ENCODE data around the gene SCGB1C1. TPM values are rescaled to one million over a fixed set of nuclear protein-coding genes. Genes with fewer than 3 reads are reported as not detected.
"Not testable (repeated sequence)": the region's sequence is repeated elsewhere in the genome, so short reads cannot be mapped to it uniquely, and the experiment has no call there.

SCGB1C1 gene
- total RNA-seq (2014; rRNA removed; shearing (Covaris generic)): not detected in 2 replicates

DNA sequence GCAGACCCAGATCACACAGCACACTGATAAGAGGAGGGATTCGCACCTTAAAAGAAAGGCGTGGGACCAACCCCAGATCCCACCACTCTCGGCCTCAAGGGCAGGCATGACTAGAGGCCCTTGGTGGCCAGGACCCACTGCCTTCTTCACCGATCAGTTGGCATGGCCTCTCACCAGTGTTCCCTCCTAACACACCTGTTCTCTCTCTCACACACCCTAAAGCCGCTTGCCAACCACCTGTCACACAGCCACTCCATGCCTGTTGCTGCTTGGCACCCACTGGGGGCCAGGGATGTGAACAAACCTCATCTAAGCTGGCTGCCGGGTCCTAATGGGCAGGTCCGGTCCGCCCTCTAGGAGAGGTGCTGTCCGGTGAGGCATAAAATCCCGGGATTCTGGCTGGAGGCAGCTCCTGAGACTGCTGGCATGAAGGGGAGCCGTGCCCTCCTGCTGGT, at the start of gene SCGB1C1:
Gene SCGB1C1, plus strand, starts transcription at position 405 of the 455 bp plus-strand sequence. Its CDS starts 22 bp downstream, at position 427.
- not testable (repeated sequence) for DNase-seq (ENCODE audit: low read depth)

DNA sequence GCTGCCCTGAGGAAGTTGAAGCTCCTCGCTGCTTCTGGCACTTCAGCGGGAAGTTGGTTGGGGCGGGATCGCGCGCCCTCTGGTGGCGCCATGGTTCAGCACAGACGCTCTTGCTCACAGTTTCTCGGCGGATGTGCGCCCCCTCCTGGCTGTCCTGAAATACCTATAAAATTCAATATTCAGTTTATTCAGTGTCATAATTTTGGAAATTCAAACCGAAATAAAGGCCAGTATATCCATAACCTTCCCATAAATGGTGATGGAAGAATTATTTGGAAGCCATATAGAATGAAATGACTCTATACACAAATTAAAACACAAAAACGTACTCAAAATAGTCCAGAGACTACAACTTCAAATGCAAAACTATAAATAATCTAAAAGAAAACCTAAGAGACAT, 12.6 kb upstream of the SCGB1C1 start:
- not testable (repeated sequence) for DNase-seq (ENCODE audit: low read depth)

DNA sequence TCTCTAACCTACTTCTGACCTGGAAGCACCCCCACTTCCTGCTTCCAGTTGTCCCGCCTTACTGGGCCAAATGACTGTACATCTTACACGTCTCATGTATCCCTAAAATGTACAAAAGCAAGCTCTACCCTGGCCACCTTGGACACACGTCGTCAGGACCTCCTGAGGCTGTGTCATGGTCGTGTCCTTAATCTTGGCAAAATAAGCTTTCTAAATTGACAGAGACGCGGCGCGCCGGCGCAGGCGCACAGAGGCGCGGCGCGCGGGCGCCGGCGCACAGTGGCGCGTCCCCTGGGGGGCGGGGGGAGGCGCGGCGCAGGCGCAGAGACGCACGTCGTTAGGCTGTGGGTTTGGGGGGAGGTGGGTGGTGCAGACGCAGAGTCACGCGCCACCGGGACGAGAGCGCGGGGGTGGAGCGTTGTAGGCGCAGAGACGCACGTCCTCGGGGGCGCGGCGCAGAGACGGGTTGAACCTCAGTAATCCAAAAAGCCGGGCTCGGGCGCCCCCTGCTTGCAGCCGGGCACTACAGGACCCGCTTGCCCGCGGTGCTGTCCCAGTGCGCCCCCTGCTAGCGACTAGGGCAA, 3.6 kb upstream of the SCGB1C1 start:
- DNase-seq (ENCODE audit: low read depth): not testable (repeated sequence)

DNA sequence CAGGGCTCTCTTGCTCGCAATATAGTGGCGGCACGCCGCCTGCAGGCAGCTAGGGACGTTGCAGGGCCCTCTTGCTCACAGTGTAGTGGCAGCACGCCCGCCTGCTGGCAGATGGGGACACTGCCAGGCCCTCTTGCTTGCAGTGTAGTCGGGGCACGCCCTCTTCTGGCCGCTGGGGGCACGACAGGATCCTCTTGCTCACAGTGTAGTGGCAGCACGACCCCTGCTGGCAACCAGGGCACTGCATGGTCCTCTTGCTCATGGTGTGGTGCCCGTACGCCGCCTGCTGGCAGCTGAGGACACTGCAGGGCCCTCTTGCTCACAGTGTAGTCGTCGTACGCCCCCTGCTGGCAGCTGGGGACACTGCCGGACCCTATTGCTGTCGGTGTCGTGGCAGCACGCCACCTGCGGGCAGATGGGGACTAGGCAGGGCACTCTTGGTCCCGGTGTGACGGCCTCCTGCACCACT, 3.0 kb upstream of the SCGB1C1 start:
- DNase-seq (ENCODE audit: low read depth): not testable (repeated sequence)

DNA sequence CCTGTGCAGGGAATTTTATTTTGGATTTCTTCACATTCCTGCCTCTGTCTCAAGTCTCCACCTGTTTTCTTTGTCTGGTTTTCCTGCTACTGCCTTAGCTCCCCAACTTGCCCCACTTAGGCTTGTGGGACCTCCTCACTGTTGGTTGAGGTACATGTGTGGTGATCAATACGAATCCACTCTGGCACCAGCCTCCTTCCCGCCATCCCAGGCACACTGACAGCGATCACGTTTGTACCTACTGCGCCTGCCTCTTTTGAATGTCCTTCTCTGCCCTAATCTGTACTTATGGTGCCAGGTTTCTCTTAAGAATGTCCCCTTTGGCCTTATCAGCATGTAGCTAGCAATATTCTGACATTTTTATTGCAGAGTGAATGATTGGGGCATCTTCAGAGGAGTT, 2.3 kb upstream of the SCGB1C1 start:
- not testable (repeated sequence) for DNase-seq (ENCODE audit: low read depth)

DNA sequence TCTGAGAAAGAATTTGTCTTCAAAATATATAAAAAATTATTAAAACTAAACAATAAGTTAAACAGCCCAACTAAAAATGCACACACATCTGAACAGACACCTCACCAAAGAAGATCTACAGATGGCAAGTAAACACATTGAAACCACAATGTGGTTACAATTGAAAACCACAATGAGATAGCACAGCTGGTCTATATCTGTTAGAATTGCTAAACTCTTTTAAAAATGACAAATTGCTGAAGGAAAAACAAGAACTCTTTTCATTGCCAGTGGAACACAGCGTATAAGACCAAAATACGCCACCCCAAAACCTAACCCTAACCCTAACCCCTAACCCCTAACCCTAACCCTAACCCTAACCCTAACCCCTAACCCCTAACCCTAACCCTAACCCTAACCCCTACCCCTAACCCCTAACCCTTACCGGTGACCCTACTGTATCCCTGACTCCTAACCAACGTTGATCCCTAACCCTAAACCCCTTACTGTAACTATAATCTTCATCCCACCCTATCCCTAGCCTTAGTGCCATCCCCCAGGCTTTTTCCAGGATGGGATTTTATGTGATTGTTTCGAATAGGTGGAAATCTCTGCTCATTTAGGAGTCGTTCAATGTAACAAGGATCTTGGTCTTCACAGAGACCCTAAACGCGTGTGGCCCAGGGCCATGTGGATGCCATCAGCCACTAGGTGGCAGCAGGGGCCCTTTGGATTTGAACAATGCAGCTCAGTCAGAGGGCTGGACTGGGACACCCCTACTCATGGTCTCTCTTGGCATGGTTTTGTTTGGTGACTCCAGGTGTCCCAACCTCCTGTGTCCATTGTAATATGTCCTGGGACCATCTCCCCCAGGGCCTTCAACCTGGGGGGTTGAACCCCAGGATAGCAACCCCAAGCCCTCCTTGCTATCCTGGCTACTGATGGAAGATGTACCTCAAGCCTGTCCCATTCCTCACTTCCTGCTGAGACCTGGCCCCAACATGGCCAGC, 1.1 kb upstream of the SCGB1C1 start:
- DNase-seq (ENCODE audit: low read depth): not testable (repeated sequence)

DNA sequence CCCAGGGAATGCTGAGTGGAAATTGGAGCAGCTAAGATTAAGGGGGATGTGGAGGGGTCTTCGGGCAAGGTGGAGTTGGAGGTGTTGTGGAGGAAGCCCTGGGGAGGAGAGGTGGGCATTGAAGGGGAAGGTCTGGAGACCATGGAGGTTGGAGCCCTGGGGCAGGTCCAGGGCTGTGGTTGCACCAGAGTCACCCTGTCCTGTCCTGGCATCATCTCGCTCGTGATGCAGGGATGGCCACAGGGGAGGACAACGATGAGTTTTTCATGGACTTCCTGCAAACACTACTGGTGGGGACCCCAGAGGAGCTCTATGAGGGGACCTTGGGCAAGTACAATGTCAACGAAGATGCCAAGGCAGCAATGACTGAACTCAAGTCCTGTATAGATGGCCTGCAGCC, 603 bp downstream of the SCGB1C1 start:
- not testable (repeated sequence) for DNase-seq (ENCODE audit: low read depth)

DNA sequence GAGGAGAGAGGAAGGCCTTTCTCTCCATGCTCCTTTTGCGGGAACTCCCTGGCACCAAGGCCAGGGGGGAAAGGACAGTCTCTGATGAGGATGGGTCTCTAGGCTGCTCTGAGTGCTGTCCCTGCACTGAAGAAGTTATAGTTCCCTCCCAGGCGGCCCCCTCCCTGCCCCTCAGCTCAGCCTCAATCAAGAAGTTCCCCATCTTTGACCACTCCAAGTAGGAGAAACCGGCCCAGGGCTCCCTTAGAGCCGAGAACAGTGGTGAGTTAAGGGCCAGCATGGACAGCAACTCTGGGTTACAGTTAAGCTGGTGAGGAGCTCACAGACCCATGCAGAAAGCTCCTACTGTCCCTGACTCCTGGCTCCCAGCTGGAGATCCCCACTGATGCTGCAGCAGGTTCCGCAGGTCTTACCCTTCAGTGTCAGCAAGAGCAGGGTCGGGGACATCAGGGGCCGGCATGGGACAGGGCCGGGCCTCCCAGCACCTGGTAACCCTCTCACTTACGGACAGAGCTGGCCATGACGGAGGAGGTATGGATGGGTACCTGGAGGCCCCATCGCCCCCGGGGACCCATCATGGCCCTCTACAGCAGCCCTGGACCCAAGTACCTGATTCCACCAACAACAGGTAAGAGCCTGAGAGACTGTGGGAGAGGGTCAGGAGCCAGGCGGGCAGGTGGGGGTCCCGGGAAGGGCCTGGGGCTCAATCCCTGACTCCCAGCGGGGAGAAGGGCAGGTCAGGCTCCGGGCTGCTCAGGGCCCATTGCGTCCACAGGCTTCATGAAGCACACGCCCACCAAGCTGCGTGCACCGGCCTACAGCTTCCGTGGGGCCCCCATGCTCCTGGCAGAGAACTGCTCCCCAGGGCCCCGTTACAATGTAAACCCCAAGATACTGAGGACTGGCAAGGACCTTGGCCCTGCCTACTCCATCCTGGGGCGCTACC, 4.2 kb downstream of the SCGB1C1 start:
- no peak for DNase-seq (ENCODE audit: low read depth)

DNA sequence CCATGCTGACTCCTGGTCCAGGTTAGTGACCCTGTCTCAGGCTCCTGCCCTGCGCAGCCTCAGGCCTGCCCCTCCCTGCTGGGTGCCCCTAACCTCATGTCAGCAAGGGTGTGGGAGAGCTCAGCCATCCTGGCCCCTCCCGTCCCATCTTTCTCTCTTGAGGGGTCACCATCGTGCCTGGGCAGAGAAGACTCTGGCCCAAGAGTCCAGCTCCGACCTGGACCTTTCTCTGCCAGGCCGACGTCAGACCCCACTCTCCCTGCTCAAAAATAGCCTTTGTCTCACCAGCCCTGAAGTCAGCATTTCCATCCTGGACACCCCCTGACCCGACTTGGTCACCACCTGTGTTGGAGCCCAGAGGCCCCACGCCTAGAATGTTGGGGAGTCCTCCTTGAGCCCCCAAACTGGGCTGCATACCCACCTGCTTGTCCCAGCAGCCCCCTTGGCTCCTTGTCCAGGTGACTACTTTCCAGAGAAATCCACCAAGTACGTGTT, 4.9 kb downstream of the SCGB1C1 start:
- no peak for DNase-seq (ENCODE audit: low read depth)

DNA sequence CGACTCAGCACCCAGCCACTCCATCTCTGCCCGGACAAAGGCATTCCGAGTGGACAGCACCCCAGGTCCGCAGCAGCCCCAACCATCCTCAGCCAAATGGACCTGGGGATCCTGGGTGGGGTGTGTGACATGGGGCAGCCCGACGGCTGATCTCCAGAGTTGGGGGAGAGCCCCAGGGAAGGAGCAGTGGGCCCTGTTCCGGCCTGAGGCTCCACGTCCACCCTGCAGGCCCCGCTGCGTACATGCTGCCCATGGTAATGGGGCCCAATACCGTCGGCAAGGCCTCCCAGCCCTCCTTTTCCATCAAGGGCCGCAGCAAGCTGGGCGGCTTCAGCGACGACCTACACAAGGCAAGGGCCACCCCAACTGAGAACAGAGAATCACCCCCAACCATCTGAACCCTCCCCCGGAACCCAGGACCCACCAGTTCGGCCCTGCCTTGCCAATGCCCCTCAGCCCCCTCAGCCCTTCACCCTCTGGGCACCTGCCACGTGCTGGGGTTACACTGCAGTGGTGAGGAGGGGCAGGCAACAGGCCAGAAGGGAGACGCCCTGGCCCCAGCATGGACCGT, 5.4 kb downstream of the SCGB1C1 start:
- no peak for DNase-seq (ENCODE audit: low read depth)

DNA sequence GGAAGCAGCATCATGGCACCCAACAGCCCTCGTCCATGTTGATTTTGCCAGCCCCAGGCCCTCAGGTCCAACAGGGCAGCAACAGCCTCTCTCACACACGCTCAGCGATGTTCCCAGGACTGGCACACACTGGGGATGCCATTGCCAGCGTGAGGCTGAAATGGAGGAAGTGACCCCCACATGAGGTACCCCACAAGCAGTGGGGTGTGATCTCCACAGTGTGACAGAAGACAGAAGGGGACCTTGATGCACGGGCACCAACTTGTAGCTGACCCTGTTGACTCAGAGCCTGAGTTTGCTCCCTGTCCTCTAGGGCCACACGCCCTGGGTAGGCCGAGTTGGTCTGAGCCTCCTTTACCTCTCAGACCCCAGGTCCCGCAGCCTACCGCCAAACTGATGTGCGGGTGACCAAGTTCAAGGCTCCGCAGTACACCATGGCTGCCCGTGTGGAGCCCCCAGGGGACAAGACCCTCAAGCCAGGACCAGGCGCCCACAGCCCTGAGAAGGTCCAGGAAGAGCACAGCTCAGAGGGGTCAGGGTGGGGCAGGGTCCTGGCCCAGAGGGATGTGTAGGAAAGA, 6.2 kb downstream of the SCGB1C1 start:
- DNase-seq (ENCODE audit: low read depth): no peak

DNA sequence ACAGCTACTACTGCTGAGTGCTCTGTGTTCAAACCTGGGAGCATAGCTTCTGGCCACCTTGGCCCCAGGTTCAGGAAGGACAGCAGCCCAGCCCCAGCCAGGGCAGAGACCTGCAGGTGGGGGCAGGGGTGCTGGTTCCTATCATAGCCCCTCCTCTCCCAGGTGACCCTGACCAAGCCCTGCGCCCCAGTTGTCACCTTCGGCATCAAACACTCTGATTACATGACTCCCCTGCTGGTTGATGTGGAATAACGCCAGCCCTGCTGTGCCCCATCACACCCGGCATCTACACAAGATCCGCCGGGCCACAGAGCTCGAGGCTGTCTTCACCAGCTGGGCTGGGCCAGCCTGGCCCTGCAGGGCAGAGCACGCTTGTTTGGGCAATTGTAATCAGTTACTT, 6.9 kb downstream of the SCGB1C1 start:
- DNase-seq (ENCODE audit: low read depth): no peak

DNA sequence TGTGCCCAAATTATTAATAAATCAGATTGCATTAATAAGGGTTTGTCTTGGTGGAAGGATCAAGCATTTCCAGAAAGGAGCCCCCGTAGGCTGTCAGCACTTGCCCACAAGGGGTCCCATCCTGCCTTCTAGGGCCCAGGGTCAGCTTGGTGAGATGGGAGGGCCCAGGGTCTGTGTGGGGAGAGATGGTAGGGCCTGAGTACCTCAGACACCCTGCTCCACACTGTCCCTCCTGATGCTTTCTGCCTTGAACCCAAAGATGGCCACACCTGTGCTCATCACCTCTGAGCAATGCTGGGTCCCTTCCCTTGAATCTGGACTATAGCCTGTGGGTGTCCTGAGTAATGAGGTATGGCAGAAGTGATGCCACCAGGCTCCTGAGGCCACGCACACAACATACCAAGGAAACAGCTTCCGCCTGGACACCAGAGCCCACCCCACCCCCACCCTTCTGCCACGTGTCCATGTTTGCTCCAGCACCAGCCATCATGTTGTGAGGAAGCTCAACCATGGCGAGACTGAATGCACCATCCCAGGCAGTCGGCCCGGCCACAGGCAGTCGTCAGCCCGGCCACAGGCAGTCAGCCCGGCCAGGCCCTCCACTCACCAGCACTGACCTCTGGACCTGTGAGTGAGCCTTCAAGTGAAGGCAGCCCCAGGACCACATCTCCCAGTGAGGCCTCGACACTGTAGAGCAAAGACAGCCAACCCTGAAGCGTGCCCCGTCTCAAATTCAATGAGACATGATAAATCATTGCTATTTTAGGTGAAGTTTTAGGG, 7.5 kb downstream of the SCGB1C1 start:
- DNase-seq (ENCODE audit: low read depth): no peak

DNA sequence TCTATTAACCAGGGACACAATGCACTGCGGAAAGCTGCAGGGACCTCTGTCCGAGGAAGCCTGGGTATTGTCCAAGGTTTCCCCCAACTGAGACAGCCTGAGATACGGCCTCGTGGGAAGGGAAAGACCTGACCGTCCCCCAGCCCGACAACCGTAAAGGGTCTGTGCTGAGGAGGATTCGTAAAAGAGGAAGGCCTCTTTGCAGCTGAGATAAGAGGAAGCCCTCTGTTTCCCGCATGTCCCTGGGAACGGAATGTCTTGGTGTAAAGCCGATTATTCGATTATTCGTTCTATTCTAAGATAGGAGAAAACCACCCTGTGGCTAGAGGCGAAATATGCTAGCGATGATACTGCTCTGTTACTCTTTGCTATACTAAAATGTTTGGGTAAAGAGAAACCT, 9.1 kb downstream of the SCGB1C1 start:
- no peak for DNase-seq (ENCODE audit: low read depth)

DNA sequence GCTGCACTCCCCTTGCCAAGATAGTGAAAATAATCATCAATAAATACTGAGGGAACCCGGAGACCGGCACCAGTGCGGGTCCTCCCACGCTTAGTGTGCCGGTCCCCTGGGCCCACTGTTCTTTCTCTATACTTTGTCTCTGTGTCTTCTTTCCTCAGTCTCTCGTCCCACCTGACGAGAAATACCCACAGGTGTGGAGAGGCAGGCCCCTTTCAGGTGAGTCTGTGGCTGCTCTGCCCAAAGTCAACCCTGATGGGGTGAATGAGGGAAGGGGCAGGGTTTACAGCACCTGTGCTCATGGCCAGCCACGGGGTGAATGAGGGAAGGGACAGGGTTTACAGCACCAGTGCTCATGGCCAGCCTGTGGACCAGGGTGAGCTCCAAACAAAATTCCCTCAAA, 9.6 kb downstream of the SCGB1C1 start:
- no peak for DNase-seq (ENCODE audit: low read depth)

DNA sequence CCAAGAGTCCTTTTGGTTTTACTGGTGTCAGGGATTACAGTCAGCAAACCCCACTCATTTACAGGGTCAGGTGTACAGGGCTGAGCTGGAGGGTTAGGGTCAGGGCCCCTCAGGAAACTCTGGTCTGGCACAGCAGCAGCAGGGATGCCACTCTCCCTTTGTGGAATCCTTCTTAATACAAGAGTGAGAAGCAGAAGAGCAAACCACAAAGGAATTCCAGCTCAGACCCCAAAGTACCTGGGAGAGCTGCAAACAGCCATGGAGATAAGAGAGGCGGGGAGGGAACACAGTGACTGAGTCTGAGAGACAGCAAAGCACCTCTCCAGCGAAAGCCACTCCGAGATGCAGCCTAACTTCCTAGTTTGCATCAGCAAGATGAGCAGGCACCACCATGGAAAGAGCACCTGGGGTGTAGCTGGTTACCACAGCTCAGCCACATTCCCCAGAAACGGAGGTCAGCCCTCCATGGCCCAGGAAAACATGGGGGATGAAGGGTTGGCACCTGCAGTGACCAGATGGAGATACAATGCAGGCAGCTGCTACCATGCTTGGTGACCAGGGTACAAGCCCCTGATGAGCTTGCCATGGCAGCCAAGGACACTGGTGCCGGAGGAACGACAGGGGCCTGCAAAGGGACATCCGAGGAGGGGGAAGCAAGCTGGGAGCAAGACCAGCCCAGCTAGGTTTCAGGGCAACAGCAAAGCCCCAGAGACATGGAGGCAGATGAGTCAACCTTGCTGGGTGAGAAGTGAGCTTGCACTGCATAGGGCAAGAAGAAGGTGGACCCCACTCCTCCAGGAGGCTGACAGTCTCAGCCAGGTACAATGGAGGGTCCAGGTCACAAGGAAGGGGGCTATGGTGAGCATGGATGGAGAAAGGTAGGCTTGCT, 10.4 kb downstream of the SCGB1C1 start:
- peak; percentile 0 for DNase-seq (ENCODE audit: low read depth)

DNA sequence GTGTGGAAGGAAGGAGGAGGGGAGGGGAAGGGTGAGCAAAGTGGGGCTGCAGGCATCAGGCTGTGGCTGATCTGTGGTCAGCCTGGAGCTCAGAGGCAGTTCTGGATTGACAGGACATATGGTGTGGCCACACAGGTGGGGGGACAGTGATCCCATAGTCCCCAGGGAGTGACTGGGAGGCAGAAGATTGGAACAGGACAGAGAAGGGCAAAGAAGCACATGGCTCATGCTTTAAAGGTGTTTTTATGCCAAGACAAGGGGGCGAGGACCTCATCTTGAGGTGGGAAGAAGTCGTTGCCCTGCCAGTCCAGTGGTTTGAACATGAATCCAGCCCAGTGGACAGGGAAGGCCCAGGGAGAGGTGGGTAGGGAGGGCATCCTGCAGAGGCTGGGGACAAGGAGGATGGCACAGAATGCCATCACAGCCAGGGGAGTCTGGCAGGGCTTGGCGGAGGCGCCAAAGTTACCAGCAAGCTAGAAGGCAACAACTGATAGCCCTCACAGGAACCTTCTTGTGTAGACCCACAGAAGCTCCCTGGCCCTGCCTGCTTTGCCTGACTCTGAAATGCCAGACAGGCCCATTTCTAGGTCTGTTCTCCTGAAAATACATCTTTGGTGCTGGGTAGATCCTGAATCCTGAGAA, 11.2 kb downstream of the SCGB1C1 start:
- peak; percentile 0 for DNase-seq (ENCODE audit: low read depth)

DNA sequence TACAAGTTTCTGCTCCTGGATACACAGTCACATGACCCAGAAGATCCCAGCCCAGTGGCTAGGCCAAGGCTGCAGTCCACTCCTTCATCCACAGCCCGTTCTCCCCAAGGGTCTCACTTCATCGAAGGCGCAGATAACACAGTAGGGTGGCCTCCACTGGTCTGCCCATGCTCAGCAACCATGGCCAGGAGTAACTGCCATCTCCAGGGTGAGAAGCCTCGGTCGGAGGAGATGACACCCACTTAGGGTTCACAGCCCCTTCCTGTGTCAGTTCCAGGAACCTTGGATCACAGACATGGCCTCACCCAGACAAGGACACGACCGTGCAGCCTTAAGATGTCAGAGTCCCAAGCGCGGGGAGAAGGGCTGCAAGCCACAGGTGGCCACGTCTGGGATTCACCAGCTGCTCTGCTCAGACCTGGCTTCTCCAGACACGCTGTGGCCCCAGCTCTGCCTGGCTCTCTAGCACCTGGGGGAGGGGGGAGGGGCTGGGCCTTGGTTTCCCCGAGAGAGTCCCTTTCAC, 11.8 kb downstream of the SCGB1C1 start:
- DNase-seq (ENCODE audit: low read depth): peak; percentile 0
